Islet of Langerhans (tissue), 1 donor: ENCODE results near the gene DAP.
"Not testable (repeated sequence)": the region's sequence is repeated elsewhere in the genome, so short reads cannot be mapped to it uniquely, and the experiment has no call there.

Experiments
- FAIRE-seq: peaks from one replicate; lab custom pipeline; 2011; peaks lifted over from hg19 to GRCh38; lab: Jason Lieb, UNC

DAP gene

GRCh38 chr5:10671041-10672008 lies 89.7 kb downstream of the DAP start:
- no peak for FAIRE-seq

GRCh38 chr5:10669983-10670382 lies 91.1 kb downstream of the DAP start:
- no peak for FAIRE-seq

GRCh38 chr5:10668697-10669096 lies 92.3 kb downstream of the DAP start:
- FAIRE-seq = no peak

- no peak for FAIRE-seq
Observed at GRCh38 chr5:10667431-10668057, 93.5 kb downstream of the DAP start.

GRCh38 chr5:10666531-10667299 lies 94.3 kb downstream of the DAP start:
- FAIRE-seq = no peak

GRCh38 chr5:10665799-10666198 lies 95.2 kb downstream of the DAP start:
- no peak for FAIRE-seq

- FAIRE-seq = not testable (repeated sequence)
Observed at GRCh38 chr5:10664180-10664769, 96.8 kb downstream of the DAP start.

GRCh38 chr5:10663489-10664179 lies 97.4 kb downstream of the DAP start:
- peak; percentile 97 for FAIRE-seq

- FAIRE-seq = no peak
Observed at GRCh38 chr5:10662661-10663488, 98.2 kb downstream of the DAP start.

- FAIRE-seq = no peak
Observed at GRCh38 chr5:10662083-10662482, 99.0 kb downstream of the DAP start.

GRCh38 chr5:10661401-10661800 lies 99.6 kb downstream of the DAP start:
- FAIRE-seq = no peak

GRCh38 chr5:10660720-10661387 lies 100.2 kb downstream of the DAP start:
- FAIRE-seq = no peak

GRCh38 chr5:10660135-10660534 lies 100.9 kb downstream of the DAP start:
- no peak for FAIRE-seq

- no peak for FAIRE-seq
Observed at GRCh38 chr5:10658265-10658664, 102.8 kb downstream of the DAP start.

GRCh38 chr5:10655972-10656830 lies 104.8 kb downstream of the DAP start:
- FAIRE-seq = no peak

GRCh38 chr5:10655161-10655971 lies 105.7 kb downstream of the DAP start:
- no peak for FAIRE-seq

- FAIRE-seq = no peak
Observed at GRCh38 chr5:10654566-10654965, 106.5 kb downstream of the DAP start.

- no peak for FAIRE-seq
Observed at GRCh38 chr5:10653751-10654400, 107.2 kb downstream of the DAP start.
